Subcutaneous abdominal adipose tissue (tissue), 5 donors: Measurements from ENCODE around the gene SVOP.

Experiments
- H3K27ac ChIP-seq: one replicate; pipeline ENCODE4 v1.7.0; 2013; ENCODE audit warnings: low read depth, mild to moderate bottlenecking, inconsistent platforms, low read length, moderate library complexity
- H3K27me3 ChIP-seq, 5 donors: one replicate each; pipeline ENCODE4 v1.7.0; 2013; ENCODE audit warnings: low read length in 5 of 5, inconsistent platforms in 1 of 5; ENCODE audit not compliant: control insufficient read depth in 5 of 5, insufficient read depth in 4 of 5
- H3K36me3 ChIP-seq, 5 donors: one replicate each; pipeline ENCODE4 v1.7.0; 2013; ENCODE audit warnings: low read length in 5 of 5; ENCODE audit not compliant: control insufficient read depth in 5 of 5, insufficient read depth in 5 of 5
- H3K4me1 ChIP-seq, 5 donors: one replicate each; pipeline ENCODE4 v1.7.0; 2013; ENCODE audit warnings: low read length in 5 of 5, mild to moderate bottlenecking in 3 of 5, moderate library complexity in 1 of 5; ENCODE audit not compliant: control insufficient read depth in 5 of 5, insufficient read depth in 5 of 5
- H3K4me3 ChIP-seq, 5 donors: one replicate each; pipeline ENCODE4 v1.7.0; 2013; ENCODE audit warnings: low read length in 5 of 5, low read depth in 1 of 5
- H3K9ac ChIP-seq, 5 donors: one replicate each; pipeline ENCODE4 v1.7.0; 2013; ENCODE audit warnings: low read length in 5 of 5, mild to moderate bottlenecking in 4 of 5, moderate library complexity in 3 of 5
- H3K9me3 ChIP-seq, 5 donors: one replicate each; pipeline ENCODE4 v1.7.0; 2013; ENCODE audit warnings: low read length in 5 of 5; ENCODE audit not compliant: control insufficient read depth in 5 of 5
- donor health status: healthy.
- donor health status: healthy.
- donor health status: healthy.
- donor health status: healthy.
- donor health status: healthy.

Gene SVOP

DNA sequence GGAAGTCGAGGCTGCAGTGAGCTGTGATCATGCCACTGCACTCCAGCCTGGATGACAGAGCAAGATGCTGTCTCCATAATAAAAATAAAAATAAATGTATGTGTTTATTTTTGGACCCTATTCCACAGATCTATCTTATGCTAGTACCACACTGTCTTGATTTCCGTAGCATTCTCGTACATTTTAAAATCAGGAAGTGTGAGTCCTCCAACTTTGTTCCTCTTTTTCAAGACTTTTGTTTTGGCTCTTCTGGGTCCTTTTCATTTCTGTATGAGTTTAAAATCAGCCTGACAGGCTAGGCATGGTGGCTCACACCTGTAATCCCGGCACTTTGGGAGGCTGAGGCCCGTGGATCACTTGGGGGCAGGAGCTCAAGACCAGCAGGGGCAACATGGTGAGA is 115.1 kb downstream of the SVOP start:
- no peaks in the 10 kb centered on the region for H3K36me3 ChIP-seq
- no peak overlapping the region for H3K27ac ChIP-seq

DNA sequence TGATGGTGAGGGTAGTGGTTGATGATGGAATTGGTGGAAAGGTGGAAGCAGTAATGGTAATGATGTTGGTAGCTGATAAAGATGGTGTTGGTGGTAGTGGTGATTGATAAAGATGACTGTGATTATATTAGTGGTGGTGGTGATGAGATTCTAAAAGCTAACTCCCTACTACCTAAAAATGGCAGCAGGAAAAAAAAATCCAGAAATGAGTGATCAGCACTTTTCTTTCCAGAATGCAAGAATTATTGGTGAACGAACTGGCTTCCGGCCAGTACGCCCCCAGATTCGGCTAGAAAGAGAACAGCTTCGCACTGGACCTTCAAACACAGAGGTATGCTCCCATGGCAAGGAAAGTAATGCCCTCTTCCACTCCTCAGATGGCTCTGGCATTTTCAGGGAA is 121.7 kb downstream of the SVOP start:
- H3K27ac ChIP-seq, result no peak overlapping the region
- H3K4me3 ChIP-seq, result no peak overlapping the region
- peaks cover 0 to 4% (median 0%) of the 10 kb centered on the region in 5 donors for H3K4me1 ChIP-seq

More for the DNA sequence above, 115.1 kb downstream of the SVOP start:
- no peak overlapping the region for H3K9ac ChIP-seq
- peaks cover 0 to 21% (median 0%) of the 10 kb centered on the region in 5 donors for H3K4me1 ChIP-seq
- H3K4me3 ChIP-seq, result no peak overlapping the region
- no peaks in the 10 kb centered on the region for H3K27me3 ChIP-seq
- no peaks in the 10 kb centered on the region for H3K9me3 ChIP-seq

DNA sequence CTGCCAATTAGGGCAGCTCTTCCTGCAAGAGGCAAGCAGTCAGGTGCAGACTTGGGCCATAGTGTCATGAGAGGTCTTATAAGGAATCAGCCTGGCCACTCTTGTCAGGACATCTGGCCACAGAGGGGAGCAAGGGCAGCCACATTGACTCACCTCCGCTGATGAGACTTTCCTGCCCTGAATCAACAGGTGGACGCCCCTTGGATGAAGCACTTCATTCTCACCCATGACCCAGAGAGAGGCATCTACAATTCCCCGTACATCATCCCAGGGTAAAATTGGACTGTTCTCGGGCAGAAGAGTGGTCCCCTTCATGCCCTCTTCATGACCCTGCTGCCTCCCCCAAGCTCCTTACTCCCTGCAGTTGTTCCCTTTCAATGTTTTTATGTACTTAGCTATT is 124.1 kb downstream of the SVOP start:
- Histone ChIP-seq H3K27ac (no peak overlapping the region), H3K9me3 (no peaks in the 10 kb centered on the region), H3K4me1 (no peaks in the 10 kb centered on the region), H3K27me3 (peaks cover 0 to 4% (median 0%) of the 10 kb centered on the region in 5 donors), H3K9ac (no peak overlapping the region), H3K36me3 (no peaks in the 10 kb centered on the region), H3K4me3 (no peak overlapping the region)

More for the DNA sequence above, 121.7 kb downstream of the SVOP start:
- H3K27me3 ChIP-seq, result peaks cover 0 to 4% (median 0%) of the 10 kb centered on the region in 5 donors
- H3K9me3 ChIP-seq, result no peaks in the 10 kb centered on the region
- no peak overlapping the region for H3K9ac ChIP-seq
- no peaks in the 10 kb centered on the region for H3K36me3 ChIP-seq

DNA sequence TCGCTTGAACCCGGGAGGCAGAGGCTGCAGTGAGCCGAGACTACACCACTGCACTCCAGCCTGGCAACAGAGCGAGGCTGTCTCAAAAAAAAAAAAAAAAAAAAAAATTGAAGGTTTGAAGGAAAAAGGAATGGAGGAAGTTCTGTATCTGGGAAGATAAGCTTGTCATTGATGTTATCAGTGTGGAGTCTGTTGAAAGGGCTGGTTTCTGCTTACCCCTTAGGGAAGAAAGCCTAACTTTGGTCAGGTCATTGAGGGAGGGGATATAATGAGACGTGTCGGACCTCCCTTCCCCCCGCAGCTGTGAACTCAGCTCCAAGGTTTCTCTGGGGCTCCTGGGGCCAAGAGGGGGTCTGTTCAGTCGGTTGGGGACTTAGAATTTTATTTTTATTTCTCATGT is 124.5 kb downstream of the SVOP start:
- Histone ChIP-seq H3K4me1 (no peaks in the 10 kb centered on the region), H3K9me3 (no peaks in the 10 kb centered on the region), H3K9ac (no peak overlapping the region), H3K27ac (no peak overlapping the region), H3K4me3 (no peak overlapping the region), H3K27me3 (peaks cover 0 to 4% (median 0%) of the 10 kb centered on the region in 5 donors), H3K36me3 (no peaks in the 10 kb centered on the region)

DNA sequence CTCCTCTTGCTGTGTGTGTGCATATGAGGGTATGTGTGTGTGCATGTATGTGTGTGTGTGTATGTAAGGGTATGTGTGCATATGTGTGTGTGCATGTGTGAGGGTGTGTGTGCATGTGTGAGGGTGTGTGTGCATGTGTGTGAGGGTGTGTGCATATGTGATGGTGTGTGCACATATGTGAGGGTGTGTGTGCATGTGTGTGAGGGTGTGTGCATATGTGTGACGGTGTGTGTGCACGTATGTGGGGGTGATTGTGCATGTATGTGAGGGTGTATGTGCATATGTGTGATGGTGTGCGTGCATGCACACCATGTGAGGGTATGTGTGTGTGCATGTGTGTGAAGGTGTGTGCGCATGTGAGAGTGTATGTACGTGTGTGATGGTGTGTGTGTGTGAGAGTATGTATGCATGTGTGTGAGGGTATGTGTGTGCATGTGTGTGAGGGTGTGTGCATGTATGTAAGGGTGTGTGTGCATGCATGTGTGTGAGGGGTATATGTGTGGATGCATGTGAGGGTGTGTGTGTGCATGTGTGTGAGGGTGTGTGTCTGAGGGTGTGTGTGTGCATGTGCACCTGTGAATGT is 125.6 kb downstream of the SVOP start:
- Histone ChIP-seq H3K9ac (no peak overlapping the region), H3K36me3 (no peaks in the 10 kb centered on the region), H3K4me1 (no peaks in the 10 kb centered on the region), H3K27ac (no peak overlapping the region), H3K27me3 (peaks cover 0 to 4% (median 0%) of the 10 kb centered on the region in 5 donors), H3K4me3 (no peak overlapping the region), H3K9me3 (peaks cover 0 to 4% (median 2%) of the 10 kb centered on the region in 5 donors)

DNA sequence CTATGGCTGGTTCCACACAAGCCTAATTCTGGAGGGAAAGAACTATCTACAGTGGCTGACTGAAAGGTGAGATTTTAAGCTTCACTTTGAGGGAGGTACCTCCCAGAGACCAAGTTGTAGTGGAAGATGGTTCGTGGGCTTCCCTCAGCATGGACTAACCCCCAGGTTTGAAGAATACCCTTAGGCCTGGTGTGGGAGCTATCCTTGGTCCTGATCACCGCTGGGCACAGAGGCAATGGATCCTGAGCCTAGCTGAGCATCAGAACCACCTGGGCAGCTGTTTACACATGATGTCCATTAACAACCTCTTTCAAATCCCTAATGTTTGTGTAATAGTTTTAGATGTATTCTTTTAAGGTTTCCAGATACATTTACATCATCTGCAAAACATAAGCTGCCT is 130.7 kb downstream of the SVOP start:
- H3K27me3 ChIP-seq, result no peaks in the 10 kb centered on the region
- H3K4me1 ChIP-seq, result no peaks in the 10 kb centered on the region
- H3K27ac ChIP-seq, result no peak overlapping the region
- no peak overlapping the region for H3K4me3 ChIP-seq
- no peak overlapping the region for H3K9ac ChIP-seq
- no peaks in the 10 kb centered on the region for H3K36me3 ChIP-seq
- H3K9me3 ChIP-seq, result peaks cover 0 to 9% (median 7%) of the 10 kb centered on the region in 5 donors

DNA sequence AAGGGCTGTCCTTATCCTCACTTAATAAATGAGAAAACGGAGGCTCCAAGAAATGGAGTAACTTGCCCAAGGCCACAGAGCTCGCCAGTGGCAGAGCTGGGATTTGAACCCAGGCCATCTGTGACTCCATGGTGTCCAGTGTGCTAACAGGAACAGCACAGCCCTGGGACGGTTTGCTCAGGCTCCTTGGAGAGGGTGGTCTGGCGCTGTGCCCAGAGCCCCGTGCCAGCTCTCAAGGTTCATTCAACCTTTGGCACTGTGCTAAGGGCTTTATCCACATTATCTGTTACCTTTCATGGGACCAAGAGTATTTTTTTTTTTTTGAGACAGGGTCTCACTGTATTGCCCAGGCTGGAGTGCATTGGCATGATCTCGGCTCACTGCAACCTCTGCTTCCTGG is 132.8 kb downstream of the SVOP start:
- peaks cover 0 to 10% (median 2%) of the 10 kb centered on the region in 5 donors for H3K4me1 ChIP-seq
- no peak overlapping the region for H3K9ac ChIP-seq
- H3K27me3 ChIP-seq, result no peaks in the 10 kb centered on the region
- no peak overlapping the region for H3K27ac ChIP-seq
- H3K36me3 ChIP-seq, result no peaks in the 10 kb centered on the region
- no peak overlapping the region for H3K4me3 ChIP-seq
- H3K9me3 ChIP-seq, result peaks cover 0 to 9% (median 7%) of the 10 kb centered on the region in 5 donors

DNA sequence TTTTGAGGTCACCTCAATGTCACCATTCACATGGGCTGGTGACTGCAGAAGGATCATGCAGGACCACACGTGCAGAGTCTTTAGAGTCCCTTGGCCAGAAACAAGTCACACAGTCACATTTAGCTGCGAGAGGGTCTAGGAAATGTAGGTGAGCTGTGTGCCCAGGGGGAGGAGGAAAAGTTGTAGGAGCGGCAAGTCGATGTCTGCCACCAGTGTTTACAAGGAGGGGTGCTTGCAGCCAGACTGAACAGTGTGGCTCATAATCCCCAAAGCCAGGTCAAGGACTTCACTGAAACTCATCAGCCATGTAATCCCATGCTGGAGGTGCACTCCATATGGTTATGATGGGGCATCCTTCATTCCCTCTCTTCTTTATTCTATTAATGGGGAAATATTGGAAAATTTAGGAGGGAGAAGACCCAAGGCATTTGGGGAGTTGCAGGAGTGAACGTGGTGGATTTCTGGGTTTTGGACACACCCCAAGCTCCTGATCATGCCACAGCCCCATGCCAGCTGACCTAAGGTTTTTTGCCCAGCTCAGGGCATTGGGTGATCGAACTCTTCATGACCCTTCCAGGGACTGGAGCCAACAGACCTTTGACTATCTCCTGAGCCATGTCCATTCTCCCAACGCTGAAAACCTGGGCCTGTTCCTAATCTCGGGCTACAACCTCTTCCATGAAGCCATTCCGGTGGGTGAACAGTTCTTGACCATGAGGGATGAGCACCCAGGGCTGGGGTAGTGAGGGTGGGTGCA is 133.8 kb downstream of the SVOP start:
- Histone ChIP-seq H3K27ac (no peak overlapping the region), H3K9ac (no peak overlapping the region), H3K27me3 (no peaks in the 10 kb centered on the region), H3K4me1 (peaks cover 0 to 10% (median 2%) of the 10 kb centered on the region in 5 donors), H3K36me3 (no peaks in the 10 kb centered on the region), H3K4me3 (no peak overlapping the region), H3K9me3 (peaks cover 0 to 9% (median 7%) of the 10 kb centered on the region in 5 donors)

DNA sequence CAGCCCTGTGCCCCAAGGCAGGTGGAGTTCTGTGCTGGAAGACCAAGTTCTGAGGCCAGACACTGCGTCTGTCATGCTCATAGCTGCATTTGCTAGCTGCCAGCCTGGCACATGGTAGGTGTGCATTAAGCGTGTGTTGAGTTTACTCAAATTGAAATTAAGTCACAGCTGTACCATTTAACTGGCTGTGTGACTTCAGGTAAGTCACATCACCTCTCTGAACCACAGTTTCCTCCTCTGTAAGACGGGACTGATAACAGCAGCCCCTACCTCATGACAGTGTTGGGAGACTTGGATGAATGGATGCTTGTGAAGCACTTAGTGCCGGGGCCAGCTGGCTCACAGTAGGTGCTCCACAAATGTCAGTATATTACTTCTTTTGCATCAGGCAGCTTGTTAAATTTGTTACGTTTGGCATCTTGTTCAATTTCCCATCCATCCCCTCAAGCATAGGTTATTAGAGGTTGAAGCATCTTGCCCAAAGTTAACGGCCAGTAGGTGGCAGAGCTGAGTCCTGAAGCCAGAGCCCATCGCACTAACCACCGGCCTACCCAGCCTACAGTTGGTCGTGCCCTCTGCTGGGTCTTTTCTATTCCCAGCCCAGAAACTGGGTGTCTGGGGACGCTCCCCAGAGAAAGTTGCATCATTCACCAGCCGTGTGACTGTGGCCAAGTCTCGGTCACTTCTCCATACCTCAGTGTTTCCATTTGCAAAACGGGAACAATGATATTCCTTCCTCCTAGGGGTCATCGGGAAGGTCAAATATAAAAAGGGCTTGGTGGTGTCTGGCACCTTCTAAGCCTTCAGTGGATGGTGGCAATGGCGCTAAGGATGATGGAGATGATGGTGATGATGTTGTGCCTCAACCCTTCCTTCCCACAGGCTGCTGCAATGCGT is 136.5 kb downstream of the SVOP start:
- no peak overlapping the region for H3K4me3 ChIP-seq
- peaks cover 0 to 10% (median 2%) of the 10 kb centered on the region in 5 donors for H3K4me1 ChIP-seq
- H3K27ac ChIP-seq, result no peak overlapping the region
- no peaks in the 10 kb centered on the region for H3K36me3 ChIP-seq
- peaks cover 0 to 3% (median 0%) of the 10 kb centered on the region in 5 donors for H3K27me3 ChIP-seq
- no peak overlapping the region for H3K9ac ChIP-seq
- no peaks in the 10 kb centered on the region for H3K9me3 ChIP-seq
